HG03432 (cell line): ENCODE results near the gene LRRC75A.

Source experiments
- ATAC-seq: cut with Tn5 transposase; IDR thresholded peaks from one replicate; pipeline ENCODE4 v1.9.1; 2021; ENCODE audit warnings: mild to moderate bottlenecking, moderate library complexity; ENCODE audit not compliant: unreplicated experiment

The LRRC75A gene

GRCh38 chr17:16473044-16474011, 18.7 kb downstream of the LRRC75A start:
- no peak for ATAC-seq

GRCh38 chr17:16472539-16472938, 19.5 kb downstream of the LRRC75A start:
- no peak for ATAC-seq

- no peak for ATAC-seq
Measured at GRCh38 chr17:16471295-16471694, 20.7 kb downstream of the LRRC75A start.

- no peak for ATAC-seq
Measured at GRCh38 chr17:16470265-16470664, 21.7 kb downstream of the LRRC75A start.

GRCh38 chr17:16468428-16468992, 23.5 kb downstream of the LRRC75A start:
- no peak for ATAC-seq

GRCh38 chr17:16467886-16468285, 24.1 kb downstream of the LRRC75A start:
- no peak for ATAC-seq

- no peak for ATAC-seq
Measured at GRCh38 chr17:16467044-16467443, 24.9 kb downstream of the LRRC75A start.

- no peak for ATAC-seq
Measured at GRCh38 chr17:16466407-16466806, 25.6 kb downstream of the LRRC75A start.

- ATAC-seq = no peak
Measured at GRCh38 chr17:16465861-16466338, 26.1 kb downstream of the LRRC75A start.

- no peak for ATAC-seq
Measured at GRCh38 chr17:16465052-16465312, 27.0 kb downstream of the LRRC75A start.

GRCh38 chr17:16464303-16465051, 27.5 kb downstream of the LRRC75A start:
- ATAC-seq = no peak

GRCh38 chr17:16463358-16464302, 28.4 kb downstream of the LRRC75A start:
- ATAC-seq = no peak

- ATAC-seq = no peak
Measured at GRCh38 chr17:16462070-16462864, 29.7 kb downstream of the LRRC75A start.

GRCh38 chr17:16461606-16461866, 30.5 kb downstream of the LRRC75A start:
- ATAC-seq = no peak

GRCh38 chr17:16460796-16461605, 31.0 kb downstream of the LRRC75A start:
- no peak for ATAC-seq

- no peak for ATAC-seq
Measured at GRCh38 chr17:16459855-16460550, 32.0 kb downstream of the LRRC75A start.

- ATAC-seq = no peak
Measured at GRCh38 chr17:16459271-16459670, 32.7 kb downstream of the LRRC75A start.

- ATAC-seq = no peak
Measured at GRCh38 chr17:16456742-16457316, 35.2 kb downstream of the LRRC75A start.
